HK-2 (cell line): ENCODE measurements around the gene ALCAM.

ENCODE experiments used
- DNase-seq: peaks from one replicate; pipeline ENCODE4 v3.0.0-alpha.2; 2018; ENCODE audit not compliant: unreplicated experiment

The ALCAM gene

DNA sequence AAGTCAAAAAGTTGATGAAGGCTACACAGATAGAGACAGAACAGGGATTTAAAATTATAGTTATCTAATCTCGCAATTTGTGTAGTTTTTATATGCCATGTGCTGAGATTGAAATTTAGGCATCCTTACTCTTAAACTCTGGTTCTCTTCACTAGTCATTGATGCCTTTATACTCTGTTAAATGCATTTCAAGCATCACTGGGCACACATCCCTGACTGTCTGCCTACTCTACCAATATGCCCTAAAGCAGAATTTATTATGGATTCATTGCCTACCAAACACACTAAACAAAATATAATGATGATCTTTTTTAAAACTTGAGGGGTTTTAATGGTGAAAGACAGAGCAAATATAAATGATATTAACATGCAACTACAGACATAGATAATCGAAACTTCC, 10.3 kb upstream of the ALCAM start:
- no peak for DNase-seq

GRCh38 chr3:105356988-105357387, 9.7 kb upstream of the ALCAM start:
- DNase-seq, result no peak

DNA sequence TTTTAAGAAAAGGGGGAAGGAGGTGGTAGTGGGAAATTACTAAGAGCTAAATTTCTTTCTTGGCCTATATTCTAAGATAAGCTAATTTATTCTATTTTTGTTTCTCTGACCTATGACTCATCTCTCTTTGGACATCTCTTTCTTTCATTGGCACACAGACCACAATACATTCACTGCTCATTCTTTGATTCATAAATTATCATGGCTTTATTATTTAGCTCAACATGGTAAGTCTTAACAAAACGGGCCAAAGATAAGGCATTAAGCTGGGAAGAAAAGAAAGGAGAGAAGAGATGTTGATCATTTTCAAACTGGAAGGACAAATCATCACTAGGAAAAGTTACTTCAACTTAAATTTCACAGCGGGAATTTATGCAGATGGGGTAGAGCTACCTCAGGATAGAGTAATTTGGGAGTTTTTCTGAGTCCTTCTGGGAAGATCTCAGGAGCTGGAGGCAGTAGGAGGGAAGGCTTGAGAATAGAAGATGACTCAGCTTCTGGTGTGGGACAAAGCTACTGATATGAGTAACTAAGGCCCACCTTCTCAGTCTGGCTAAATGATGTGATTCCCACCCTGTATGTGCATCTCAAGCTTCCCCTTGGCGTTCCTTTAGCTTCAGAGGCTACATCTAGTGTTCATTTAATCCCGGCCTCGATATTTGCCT, 7.5 kb upstream of the ALCAM start:
- no peak for DNase-seq

- no peak for DNase-seq
Measured at GRCh38 chr3:105360003-105360402, 6.7 kb upstream of the ALCAM start.

DNA sequence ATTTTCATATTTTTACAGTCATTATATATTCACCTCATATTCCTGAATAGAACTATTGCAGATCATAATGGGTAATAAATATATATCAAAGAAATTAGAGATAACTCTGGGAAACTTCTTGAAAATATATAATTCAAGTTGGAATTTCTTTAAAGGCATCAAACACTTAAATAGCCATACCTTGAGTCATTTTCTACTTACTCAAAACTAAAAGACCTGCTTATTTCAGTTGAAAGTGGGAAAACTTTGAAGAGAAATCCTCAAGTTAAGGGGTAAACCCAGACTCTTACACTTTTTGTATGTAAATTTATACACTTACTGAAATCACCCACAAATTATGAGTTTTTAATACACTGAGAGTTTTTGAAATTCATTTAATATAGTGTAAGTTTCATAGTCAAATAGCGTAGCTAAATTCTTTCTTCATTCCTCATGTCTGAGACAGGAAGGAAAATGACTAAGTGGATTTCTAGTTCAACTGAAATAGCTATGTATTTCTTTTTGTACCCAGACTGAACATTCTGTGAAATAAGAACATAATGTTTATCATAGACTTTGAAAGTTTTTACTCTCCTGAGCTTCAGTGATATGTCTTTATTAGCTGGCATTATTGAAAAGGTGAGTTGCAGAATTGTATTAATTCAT, 4.6 kb upstream of the ALCAM start:
- DNase-seq, result no peak

DNA sequence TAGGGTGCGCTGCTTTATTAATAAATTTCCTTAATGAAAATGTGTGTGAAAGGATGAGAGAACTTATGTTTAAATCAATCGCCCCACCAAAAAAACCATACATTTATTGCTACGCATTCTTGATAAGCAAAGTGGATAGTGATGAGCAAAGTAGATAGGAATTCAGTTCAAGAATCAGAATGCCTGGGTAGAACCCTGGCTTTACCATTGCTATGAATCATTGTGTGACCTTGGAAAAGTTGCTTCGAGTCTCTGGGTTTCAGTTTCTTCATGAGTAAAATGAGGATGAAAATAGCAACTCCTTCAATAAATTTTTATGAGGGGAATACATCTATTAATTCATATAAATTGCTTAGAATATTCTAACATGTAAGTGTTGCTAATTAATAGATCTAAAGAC, 2.6 kb upstream of the ALCAM start:
- DNase-seq, result no peak

GRCh38 chr3:105365081-105365390, 1.7 kb upstream of the ALCAM start:
- DNase-seq, result no peak

- DNase-seq, result peak; percentile 59
Measured at GRCh38 chr3:105365391-105366325, 1.1 kb upstream of the ALCAM start.

GRCh38 chr3:105367063-105367405, 325 bp downstream of the ALCAM start:
- no peak for DNase-seq

- peak; percentile 71 for DNase-seq
Measured at GRCh38 chr3:105367406-105368213, 901 bp downstream of the ALCAM start.

DNA sequence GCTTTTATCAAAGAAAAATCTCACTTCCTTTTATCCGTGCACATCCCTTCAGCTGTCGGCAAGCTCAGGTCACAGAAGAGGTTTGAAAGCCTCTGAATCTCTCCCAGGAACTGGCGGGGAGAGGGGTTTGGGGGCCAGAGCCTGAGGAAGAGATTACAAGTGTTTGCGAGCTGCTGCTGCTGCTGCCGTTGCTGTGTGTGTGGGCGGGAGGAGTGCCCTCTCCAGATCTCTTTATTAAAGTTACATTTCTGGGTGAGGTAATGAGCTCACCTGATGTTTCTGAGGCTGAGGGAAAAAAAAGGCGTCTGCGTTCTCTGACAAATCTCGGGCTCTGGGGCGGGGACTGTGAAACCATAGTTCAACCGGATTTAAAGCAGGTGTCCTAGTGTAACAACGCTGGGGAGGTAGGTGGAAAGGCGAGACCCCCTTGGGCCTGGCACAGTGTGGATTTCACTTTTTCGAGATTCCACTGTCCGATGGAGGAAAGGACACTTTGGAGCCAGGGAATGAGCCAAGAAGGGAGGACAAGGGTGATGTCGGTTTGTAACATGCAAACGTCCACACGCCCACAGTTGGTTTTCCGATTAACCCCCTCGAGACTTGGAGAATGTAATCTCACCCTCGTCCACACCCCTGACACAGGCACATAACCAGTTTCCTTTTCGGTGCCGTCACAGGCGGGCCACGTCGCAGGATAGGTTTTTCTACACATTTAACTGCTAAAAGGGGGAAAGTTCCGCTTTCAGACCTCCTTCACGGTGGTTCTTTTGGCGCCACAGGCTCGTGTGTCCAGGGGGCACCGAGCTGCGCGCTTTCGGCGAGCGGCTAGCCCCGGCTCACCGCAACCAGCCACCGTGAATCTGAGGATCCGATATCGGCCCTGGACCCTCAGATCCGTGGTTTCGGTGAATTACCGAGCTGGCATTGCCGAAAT, 2.1 kb downstream of the ALCAM start:
- DNase-seq, result peak; percentile 70

- peak; percentile 77 for DNase-seq
Measured at GRCh38 chr3:105369500-105370371, 3.0 kb downstream of the ALCAM start.

- no peak for DNase-seq
Measured at GRCh38 chr3:105373383-105373782, 6.7 kb downstream of the ALCAM start.

DNA sequence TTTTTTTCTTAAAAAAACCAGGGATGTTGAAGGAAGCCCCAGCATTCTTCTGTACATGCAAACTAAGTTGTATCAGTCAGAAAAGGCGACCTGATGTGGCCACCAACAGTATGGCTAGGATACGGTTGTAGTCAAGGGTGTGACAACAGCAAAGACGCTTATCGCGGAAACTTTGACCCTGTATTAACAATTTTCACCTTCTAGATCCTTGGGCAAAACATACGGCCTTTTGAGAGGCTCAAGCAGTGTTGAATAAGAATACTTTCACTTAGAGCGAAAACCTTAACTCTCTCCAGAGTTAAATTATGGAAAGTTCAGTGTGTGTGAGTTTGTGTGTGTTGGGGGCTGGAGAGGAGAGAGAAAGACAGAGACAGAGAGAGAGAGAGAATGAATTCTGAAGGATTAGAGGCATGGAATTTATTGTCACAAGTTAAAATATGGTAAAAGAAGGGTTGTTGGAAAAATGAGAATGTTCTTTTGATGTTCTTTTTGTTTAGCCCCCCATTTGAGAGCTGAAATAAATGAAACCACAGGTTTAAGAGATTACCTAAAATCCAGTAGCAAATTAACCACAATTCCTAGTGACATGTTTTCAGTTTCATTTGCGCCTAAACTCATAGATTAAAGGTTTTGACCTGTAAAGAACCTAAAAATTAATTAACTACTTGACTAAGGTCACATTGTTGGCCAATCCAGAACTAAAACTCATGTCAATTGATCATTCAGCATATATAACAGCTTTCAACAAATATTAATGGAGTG, 9.2 kb downstream of the ALCAM start:
- no peak for DNase-seq

- no peak for DNase-seq
Measured at GRCh38 chr3:105377716-105378115, 11.0 kb downstream of the ALCAM start.

- DNase-seq, result no peak
Measured at GRCh38 chr3:105385179-105385578, 18.5 kb downstream of the ALCAM start.

- DNase-seq, result no peak
Measured at GRCh38 chr3:105385819-105386508, 19.3 kb downstream of the ALCAM start.

GRCh38 chr3:105387122-105387751, 20.5 kb downstream of the ALCAM start:
- no peak for DNase-seq
